Muscle layer of duodenum (tissue), 2 donors: ENCODE measurements around the gene PHRF1.

Experiments
- H3K27ac ChIP-seq: one replicate; pipeline ENCODE4 v1.7.0; 2013; ENCODE audit warnings: mild to moderate bottlenecking, low read length
- H3K27me3 ChIP-seq: one replicate; pipeline ENCODE4 v1.7.0; 2013; ENCODE audit warnings: low read depth, mild to moderate bottlenecking, control low read depth, low read length
- H3K36me3 ChIP-seq, 2 donors: one replicate each; pipeline ENCODE4 v1.7.0; 2013; ENCODE audit warnings: low read length in 2 of 2, control low read depth in 1 of 2, mild to moderate bottlenecking in 1 of 2; ENCODE audit not compliant: insufficient read depth in 2 of 2, control insufficient read depth in 1 of 2
- H3K4me1 ChIP-seq, 2 donors: one replicate each; pipeline ENCODE4 v1.7.0; 2013; ENCODE audit warnings: low read length in 2 of 2, mild to moderate bottlenecking in 2 of 2, control low read depth in 1 of 2, moderate library complexity in 1 of 2; ENCODE audit not compliant: insufficient read depth in 2 of 2, control insufficient read depth in 1 of 2
- H3K4me3 ChIP-seq, 2 donors: one replicate each; pipeline ENCODE4 v1.7.0; 2013; ENCODE audit warnings: low read length in 2 of 2, low read depth in 1 of 2, mild to moderate bottlenecking in 1 of 2
- H3K9me3 ChIP-seq, 2 donors: one replicate each; pipeline ENCODE4 v1.7.0; 2013; ENCODE audit warnings: low read length in 2 of 2, control low read depth in 1 of 2, mild to moderate bottlenecking in 1 of 2; ENCODE audit not compliant: control insufficient read depth in 1 of 2
- donor health status: healthy.

Gene PHRF1

DNA sequence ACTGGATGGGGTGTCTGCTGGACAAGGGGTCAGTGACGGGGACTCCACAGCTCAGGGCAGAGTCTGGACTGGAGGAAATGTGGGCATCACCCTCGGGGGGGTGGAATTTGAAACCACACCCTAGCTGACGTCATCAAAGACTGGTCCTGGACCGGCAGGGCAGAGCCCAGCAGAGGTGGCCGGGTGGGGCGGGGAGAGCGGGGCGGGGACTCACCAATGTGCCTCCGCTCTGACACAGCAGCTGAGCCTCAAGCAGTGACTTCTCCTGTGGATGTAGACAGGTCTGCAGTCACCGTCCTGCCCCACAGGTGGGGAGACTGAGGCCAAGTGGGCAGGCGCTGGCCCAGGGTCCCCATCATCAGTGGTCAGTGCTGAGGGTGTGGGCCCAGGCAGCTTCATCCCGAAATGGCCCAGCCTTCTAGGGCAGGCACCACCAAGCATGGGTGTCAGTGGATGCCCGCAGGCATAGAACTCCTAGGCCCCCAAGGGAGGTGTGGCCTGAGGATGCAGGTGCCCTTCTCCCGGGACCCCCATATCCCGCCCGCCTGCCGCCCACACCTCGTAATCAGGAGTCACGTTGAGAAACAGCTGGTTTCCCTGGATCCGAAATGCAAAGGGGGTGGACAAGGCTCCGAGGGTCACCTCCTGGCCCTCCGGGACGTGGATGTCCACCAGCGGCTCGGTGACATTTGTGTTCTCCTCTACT lies 47.9 kb downstream of the PHRF1 start:
- Histone ChIP-seq H3K36me3 (no peaks in the 10 kb centered on the region), H3K4me1 (peaks cover 0 to 4% of the 10 kb centered on the region in 2 donors), H3K27me3 (no peaks in the 10 kb centered on the region), H3K4me3 (peak overlapping the region in 1 of 2 donors; percentile 30), H3K9me3 (no peaks in the 10 kb centered on the region), H3K27ac (peak overlapping the region; percentile 45)

DNA sequence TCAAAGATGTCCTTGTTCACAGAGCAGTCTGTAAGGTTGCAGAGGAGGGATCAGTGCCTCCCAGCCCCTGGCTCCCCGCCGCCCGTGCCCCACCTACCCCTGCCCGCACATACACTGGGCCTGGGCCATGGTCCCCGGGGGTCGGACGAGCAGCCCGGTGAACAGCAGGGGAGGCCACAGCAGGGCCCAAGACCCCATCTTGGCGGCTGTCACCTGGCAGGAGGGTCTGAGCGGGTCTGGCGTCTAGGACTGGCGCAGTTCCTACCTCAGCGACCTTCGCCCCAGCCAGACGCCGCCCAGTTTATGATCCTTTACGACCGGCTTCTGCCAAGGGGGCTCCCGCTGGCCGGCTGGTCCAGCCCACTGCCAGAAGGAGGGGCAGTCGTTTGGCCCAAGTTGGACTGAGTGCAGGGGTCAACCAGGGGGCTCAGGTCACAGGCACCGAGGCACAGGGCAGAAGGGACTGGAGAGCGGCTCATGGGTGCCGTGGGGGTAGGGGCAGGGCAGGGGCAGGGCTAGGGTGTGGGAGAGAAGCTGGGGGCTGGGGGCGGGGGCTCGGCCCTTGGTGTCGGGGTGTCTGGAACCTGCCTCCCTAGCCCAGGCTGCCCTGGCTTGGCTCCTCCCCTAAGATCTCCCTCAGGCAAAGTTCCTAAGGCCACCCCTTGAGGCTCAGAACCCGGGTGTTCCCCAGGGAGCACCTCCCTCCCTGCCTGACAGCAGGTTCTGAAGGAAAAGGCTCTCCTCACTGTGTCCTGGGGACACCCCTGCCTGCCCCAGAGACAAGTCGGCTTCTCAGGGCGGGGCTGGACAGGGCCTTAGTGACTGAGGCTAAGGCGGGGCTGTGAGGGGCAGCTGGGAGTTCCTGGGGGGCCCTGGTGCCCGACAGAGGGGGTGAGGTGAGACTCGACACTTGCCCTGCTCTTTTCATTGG lies 48.7 kb downstream of the PHRF1 start, which contains the start of gene CDHR5:
CDHR5 (minus strand) TSS at position 251 of the 931 bp plus-strand sequence; CDS start at position 198, 53 bp downstream.
- Histone ChIP-seq H3K36me3 (no peaks in the 10 kb centered on the region), H3K4me3 (peak within 1 kb of the TSS in 1 of 2 donors; percentile 30), H3K27me3 (no peaks in the 10 kb centered on the region), H3K4me1 (peaks cover 0 to 4% of the 10 kb centered on the region in 2 donors), H3K27ac (peak within 1 kb of the TSS; percentile 45), H3K9me3 (no peaks in the 10 kb centered on the region)

DNA sequence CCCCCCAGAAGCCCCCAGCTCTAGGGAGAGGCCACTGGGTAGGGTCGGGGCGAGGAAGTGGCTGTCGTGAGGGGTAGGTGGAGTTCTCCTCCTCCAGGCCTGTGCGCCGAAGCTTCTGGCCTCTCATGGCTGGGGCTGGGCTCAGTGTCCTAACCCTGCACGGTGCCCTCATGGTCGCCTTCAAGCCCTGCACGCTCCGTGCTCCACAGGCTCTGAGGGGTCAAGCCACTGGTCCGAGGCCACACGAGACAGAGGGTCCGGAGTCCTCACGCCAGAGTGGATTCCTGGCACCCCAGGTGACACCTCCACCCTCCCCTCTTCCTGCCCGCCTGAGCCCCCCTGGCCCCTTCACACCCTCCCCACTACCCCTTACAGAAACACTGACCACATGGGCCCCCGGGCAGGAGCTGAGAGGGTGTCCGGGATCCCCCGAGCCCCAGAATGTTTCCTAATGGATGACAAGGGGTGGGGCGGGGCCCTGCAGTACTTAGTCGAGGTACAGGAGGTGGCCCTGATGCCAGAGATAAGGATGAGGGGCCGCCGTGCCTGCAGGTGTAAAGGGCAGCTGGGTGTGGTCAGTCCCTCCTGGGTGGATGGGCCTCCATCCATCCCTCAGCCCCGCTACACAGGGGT lies 49.5 kb downstream of the PHRF1 start:
- Histone ChIP-seq H3K27me3 (no peaks in the 10 kb centered on the region), H3K36me3 (no peaks in the 10 kb centered on the region), H3K4me1 (peaks cover 0 to 4% of the 10 kb centered on the region in 2 donors), H3K9me3 (no peaks in the 10 kb centered on the region), H3K4me3 (no peak overlapping the region), H3K27ac (no peak overlapping the region)

DNA sequence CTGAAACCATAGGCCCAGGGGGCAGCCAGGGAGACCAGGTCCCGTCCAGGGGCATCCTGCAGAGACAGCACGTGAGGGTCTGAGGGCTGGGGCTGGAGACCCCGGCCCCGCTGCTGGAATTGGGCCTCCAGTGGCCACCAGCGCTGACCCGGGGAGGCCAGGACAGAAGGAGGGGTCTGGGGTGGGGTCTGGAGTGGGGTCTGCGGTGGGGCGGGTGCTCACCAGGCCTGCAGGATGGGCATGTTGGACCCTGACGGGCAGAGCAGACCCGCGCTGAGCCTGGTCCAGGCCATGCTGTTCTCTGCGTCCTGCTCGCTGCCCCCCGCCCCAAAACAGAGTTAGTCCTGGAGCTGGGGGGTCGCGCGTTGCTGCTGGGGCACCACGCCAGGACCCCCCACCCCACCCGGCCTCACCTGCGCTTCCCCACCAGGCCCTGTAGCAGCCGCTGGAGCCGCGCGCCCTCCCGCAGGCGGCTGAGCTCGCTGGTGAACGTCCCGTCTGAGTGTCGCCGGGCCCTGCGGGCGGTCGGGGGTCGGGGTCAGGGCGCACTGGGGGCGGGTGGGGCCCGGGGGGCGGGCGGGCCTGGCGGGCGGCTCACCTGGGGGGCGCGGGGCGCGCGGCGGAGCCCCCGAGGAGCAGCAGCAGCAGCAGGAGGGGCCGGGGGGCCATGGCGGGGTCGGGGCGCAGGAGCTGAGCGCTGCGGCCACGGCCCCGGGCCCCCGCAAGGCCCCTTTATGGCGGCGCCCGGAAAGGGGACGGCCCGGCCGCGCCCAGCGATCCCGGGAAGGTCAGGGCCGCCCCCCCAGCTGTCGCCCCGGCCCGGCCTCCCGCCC lies 50.4 kb downstream of the PHRF1 start, which contains the start of gene SCT:
SCT (minus strand) TSS at position 707 of the 833 bp plus-strand sequence; CDS start at position 669, 38 bp downstream.
- no peak within 1 kb of the TSS for H3K4me3 ChIP-seq

DNA sequence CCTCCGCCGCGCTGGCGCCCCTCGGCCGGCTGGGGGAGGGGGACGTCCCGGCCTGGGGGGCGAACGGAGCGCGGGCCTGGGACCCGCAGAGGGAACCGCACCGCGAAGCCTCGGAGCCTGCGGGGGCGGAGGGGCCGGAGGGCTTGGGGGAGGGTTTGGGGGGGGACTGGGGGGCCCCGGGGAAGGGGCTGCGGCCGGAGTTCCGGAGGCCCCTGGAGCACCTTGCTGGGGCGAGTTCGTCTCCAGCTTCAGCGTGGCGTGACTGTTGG lies 51.0 kb downstream of the PHRF1 start:
- Histone ChIP-seq H3K9me3 (no peaks in the 10 kb centered on the region), H3K27me3 (no peaks in the 10 kb centered on the region), H3K4me1 (peaks cover 0 to 4% of the 10 kb centered on the region in 2 donors), H3K27ac (no peak overlapping the region), H3K4me3 (no peak overlapping the region), H3K36me3 (no peaks in the 10 kb centered on the region)

More for the DNA sequence above, 50.4 kb downstream of the PHRF1 start, which contains the start of gene SCT:
- H3K27ac ChIP-seq, result no peak within 1 kb of the TSS
- no peaks in the 10 kb centered on the region for H3K27me3 ChIP-seq
- no peaks in the 10 kb centered on the region for H3K36me3 ChIP-seq
- peaks cover 0 to 4% of the 10 kb centered on the region in 2 donors for H3K4me1 ChIP-seq
- H3K9me3 ChIP-seq, result no peaks in the 10 kb centered on the region

DNA sequence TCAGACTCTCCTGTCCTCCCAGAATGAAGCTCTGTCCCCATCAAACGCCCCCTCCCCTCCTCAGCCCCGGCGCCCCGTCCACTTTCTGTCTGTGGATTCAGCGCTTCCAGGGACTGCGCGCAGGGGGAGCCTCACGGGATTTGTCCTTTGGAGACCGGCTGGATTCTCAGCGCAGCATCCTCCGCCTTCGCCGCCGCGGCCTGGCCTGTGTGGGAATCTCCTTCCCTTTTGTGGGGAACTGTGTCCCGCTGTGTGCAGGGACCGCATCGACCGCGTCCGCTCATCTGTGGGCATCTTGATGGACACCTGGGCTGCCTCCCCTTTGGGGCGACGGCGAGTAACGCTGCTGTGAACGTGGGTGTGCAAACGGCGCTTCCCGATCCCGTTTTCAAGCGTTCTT lies 51.8 kb downstream of the PHRF1 start:
- Histone ChIP-seq H3K4me1 (peaks cover 0 to 4% of the 10 kb centered on the region in 2 donors), H3K36me3 (no peaks in the 10 kb centered on the region), H3K27me3 (no peaks in the 10 kb centered on the region), H3K9me3 (no peaks in the 10 kb centered on the region), H3K4me3 (no peak overlapping the region), H3K27ac (no peak overlapping the region)

DNA sequence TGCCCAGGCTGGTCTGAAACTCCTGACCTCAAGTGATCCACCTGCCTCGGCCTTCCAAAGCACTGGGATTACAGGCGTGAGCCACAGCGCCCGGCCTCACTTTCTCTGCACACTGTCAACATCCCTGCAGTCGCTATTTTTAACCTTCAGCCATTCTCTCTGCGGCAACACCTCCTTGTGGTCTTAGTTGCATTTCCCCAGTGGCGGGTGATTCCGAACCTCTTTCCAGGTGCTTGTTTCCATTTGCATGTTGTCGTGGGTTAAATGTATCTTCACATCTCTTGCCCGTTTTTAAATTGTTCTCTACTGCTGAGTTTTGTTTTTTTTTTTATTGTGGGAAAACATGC lies 52.9 kb downstream of the PHRF1 start:
- no peaks in the 10 kb centered on the region for H3K36me3 ChIP-seq
- peaks cover 0 to 4% of the 10 kb centered on the region in 2 donors for H3K4me1 ChIP-seq
- no peaks in the 10 kb centered on the region for H3K9me3 ChIP-seq
- H3K27me3 ChIP-seq, result no peaks in the 10 kb centered on the region
- no peak overlapping the region for H3K4me3 ChIP-seq
- H3K27ac ChIP-seq, result no peak overlapping the region

DNA sequence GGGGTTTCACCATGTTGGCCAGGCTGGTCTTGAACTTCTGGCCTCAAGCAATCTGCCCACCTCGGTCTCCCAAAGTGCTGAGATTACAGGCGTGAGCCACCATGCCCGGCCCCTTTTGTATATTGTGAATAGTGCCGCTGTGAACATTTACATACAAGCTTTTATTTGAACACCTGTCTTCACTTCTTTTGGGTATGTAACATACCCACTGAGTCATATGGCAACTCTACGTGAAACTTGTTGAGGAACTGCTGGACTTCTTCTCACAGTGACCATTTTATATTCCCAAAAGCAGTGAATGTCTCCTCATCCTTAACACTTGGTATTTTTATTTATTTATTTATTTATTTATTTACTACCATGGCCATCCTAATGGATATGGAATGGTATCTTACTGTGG lies 54.6 kb downstream of the PHRF1 start:
- Histone ChIP-seq H3K27me3 (no peaks in the 10 kb centered on the region), H3K4me1 (peaks cover 0 to 4% of the 10 kb centered on the region in 2 donors), H3K27ac (no peak overlapping the region), H3K9me3 (no peaks in the 10 kb centered on the region), H3K36me3 (no peaks in the 10 kb centered on the region), H3K4me3 (no peak overlapping the region)

DNA sequence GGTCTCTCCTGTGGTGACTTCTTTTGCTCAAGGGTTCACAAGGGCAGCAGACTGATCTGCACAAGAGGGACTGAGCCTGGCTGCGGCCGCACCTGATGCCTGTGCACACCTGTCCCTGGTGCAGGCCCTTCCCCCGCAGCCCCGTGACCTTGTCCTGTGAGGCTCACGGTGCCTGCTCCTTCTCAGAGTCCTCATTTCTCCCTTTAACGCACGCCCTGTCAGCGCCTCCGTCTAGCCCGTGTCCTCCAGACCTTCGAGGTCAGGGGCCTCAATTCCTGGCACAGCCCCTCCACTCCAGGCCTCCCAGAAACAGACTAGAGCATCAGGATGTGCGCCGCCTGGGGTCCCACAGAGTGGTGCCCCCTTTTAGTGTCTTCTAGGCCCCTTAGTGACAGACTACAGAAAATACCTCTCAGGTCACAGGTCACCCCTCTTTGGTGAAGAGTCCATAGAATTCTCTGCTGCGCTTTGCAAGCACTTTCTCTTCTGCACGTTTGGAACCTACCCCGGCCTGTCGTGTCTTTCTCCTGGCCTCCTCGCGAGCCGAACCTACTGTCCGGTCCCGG lies 59.8 kb downstream of the PHRF1 start:
- no peak overlapping the region for H3K4me3 ChIP-seq
- H3K27me3 ChIP-seq, result peaks cover 12% of the 10 kb centered on the region
- no peaks in the 10 kb centered on the region for H3K36me3 ChIP-seq
- peaks cover 3 to 28% of the 10 kb centered on the region in 2 donors for H3K4me1 ChIP-seq
- H3K9me3 ChIP-seq, result no peaks in the 10 kb centered on the region
- no peak overlapping the region for H3K27ac ChIP-seq

DNA sequence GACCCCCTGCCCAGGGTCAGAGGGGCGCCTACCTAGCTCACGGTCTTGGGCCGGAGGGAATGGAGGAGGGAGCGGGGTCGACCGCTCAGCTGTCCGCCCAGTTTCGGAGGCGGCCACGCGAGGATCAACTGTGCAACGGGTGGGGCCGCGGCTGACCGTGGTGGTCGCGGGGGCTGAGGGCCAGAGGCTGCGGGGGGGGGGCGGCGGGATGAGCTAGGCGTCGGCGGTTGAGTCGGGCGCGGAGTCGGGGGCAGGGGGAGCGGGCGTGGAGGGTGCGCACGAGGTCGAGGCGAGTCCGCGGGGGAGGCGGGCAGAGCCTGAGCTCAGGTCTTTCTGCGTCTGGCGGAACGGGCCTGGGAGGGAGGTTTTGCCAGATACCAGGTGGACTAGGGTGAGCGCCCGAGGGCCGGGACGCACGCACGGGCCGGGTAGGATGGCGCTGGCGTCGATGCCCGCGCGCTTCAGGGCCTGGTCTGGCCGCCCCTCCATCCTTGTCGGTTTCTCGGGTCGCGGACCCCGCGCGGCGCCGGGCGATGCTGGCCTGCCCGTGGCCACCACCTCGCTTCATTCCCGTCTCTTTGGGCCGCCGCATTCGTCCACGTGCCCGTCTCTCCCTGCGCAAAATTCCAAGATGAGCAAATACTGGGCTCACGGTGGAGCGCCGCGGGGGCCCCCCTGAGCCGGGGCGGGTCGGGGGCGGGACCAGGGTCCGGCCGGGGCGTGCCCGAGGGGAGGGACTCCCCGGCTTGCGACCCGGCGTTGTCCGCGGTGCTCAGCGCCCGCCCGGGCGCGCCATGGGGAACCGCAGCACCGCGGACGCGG lies 60.5 kb downstream of the PHRF1 start, which contains the start of gene DRD4:
DRD4 (plus strand) TSS at position 759 of the 822 bp plus-strand sequence; CDS start at position 795, 36 bp downstream.
- no peak within 1 kb of the TSS for H3K27ac ChIP-seq
- peaks cover 12% of the 10 kb centered on the region for H3K27me3 ChIP-seq
- peaks cover 3 to 28% of the 10 kb centered on the region in 2 donors for H3K4me1 ChIP-seq
- no peaks in the 10 kb centered on the region for H3K9me3 ChIP-seq
- peaks cover 0 to 3% of the 10 kb centered on the region in 2 donors for H3K36me3 ChIP-seq
- H3K4me3 ChIP-seq, result peak within 1 kb of the TSS in 1 of 2 donors; percentile 42
